Mammary epithelial cell (primary cell): ENCODE data around the gene TRAP1.

Experiments used
- CTCF ChIP-seq, 2 donors: IDR thresholded peaks in 1 of 2; conservative IDR thresholded peaks in 1 of 2; 2 replicates each; pipeline ENCODE4 v1.5.1; 2011 to 2012; ENCODE audit warnings: inconsistent platforms in 2 of 2, low read length in 2 of 2, mild to moderate bottlenecking in 2 of 2, control low read depth in 1 of 2, low read depth in 1 of 2; ENCODE audit not compliant: insufficient read depth in 1 of 2; ENCODE audit errors: extremely low read depth in 1 of 2
- EZH2 ChIP-seq: IDR thresholded peaks from 2 replicates; pipeline ENCODE4 v1.6.1; 2012; ENCODE audit warnings: low read length, inconsistent platforms, borderline replicate concordance

DNA sequence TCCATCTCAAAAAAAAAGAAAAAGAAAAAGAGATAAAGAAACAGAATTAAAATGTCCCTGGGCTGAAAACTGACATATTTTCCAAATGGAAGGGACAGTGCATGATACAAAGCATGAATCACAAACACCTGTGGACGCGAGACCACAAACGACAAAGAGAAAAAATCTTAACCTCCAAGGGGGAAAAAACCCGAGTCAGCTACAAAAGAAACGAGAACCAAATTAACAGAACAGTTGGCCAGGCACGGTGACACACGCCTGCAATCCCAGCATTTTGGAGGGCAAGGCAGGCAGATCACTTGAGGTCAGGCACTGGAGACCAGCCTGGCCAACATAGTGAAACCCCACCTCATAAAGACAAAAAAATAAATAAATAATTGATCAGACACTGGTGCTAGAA lies 1.9 kb downstream of the TRAP1 start:
- TF ChIP-seq CTCF (conservative IDR thresholded peaks at IDR 0.05 in 1 of 2, IDR thresholded peaks at IDR 0.05 in 1 of 2; ENCODE audit: extremely low read depth in 1 of 2, insufficient read depth in 1 of 2, low read depth in 1 of 2, low read length in 2 of 2) (no peak), EZH2 (no peak)
